DND-41 (cell line): ENCODE measurements around the gene DACH1.

Experiments
- ATAC-seq: fragments of 200-7000 bp; cut with Tn5 transposase; 3 replicates; pipeline ENCODE4 v1.9.1; 2021; ENCODE audit warnings: low read depth; ENCODE audit not compliant: insufficient read depth
- DNase-seq: peaks from one replicate; pipeline ENCODE4 v3.0.0-alpha.2; 2020
- H2AFZ ChIP-seq: 2 replicates; pipeline ENCODE4 v1.6.0; 2012; ENCODE audit warnings: low read depth, low read length
- H3K27ac ChIP-seq: 2 replicates; pipeline ENCODE4 v1.5.1; 2012; ENCODE audit warnings: low read length, inconsistent platforms
- H3K27me3 ChIP-seq: fragments of 200-600 bp; sonication (generic); 2 replicates; pipeline ENCODE4 v1.6.0; 2012; ENCODE audit warnings: low read length, mild to moderate bottlenecking, inconsistent platforms; ENCODE audit not compliant: insufficient read depth, poor library complexity
- H3K36me3 ChIP-seq: 2 replicates; pipeline ENCODE4 v1.5.1; 2012; ENCODE audit warnings: low read length, inconsistent platforms; ENCODE audit not compliant: insufficient read depth
- H3K4me1 ChIP-seq: 2 replicates; pipeline ENCODE4 v1.5.1; 2012; ENCODE audit warnings: mild to moderate bottlenecking, low read length; ENCODE audit not compliant: insufficient read depth
- H3K4me2 ChIP-seq: 2 replicates; pipeline ENCODE4 v1.6.0; 2012; ENCODE audit warnings: mild to moderate bottlenecking, moderate library complexity, low read length, inconsistent platforms; ENCODE audit not compliant: insufficient read depth
- H3K4me3 ChIP-seq, 2 experiments: fragments of 200-600 bp in 1 of 2; shearing (Covaris generic) in 1 of 2; 2 replicates each; pipeline ENCODE4 v1.5.1; 2012 to 2016; ENCODE audit warnings: inconsistent platforms in 2 of 2, low read length in 2 of 2, mild to moderate bottlenecking in 2 of 2, low read depth in 1 of 2, moderate library complexity in 1 of 2
- H3K79me2 ChIP-seq: 2 replicates; pipeline ENCODE4 v1.6.0; 2012; ENCODE audit warnings: low read length, inconsistent platforms; ENCODE audit not compliant: insufficient read depth
- H3K9ac ChIP-seq: 2 replicates; pipeline ENCODE4 v1.6.0; 2012; ENCODE audit warnings: low read depth, mild to moderate bottlenecking, inconsistent platforms, low read length, moderate library complexity
- H3K9me3 ChIP-seq: 2 replicates; pipeline ENCODE4 v1.5.1; 2012; ENCODE audit warnings: low read length, moderate library complexity, mild to moderate bottlenecking, inconsistent platforms; ENCODE audit not compliant: insufficient read depth, severe bottlenecking
- H4K20me1 ChIP-seq: 2 replicates; pipeline ENCODE4 v1.6.0; 2012; ENCODE audit warnings: low read length; ENCODE audit not compliant: insufficient read depth
- CTCF ChIP-seq: IDR thresholded peaks from 2 replicates; pipeline ENCODE4 v1.5.1; 2012; ENCODE audit warnings: borderline replicate concordance, low read length, moderate library complexity, mild to moderate bottlenecking; ENCODE audit not compliant: poor library complexity, severe bottlenecking; ENCODE audit errors: extremely low read depth
- EZH2 ChIP-seq: IDR thresholded peaks from 3 replicates; pipeline ENCODE4 v1.6.1; 2012; ENCODE audit warnings: borderline replicate concordance, low read depth, mild to moderate bottlenecking, moderate library complexity, low read length, inconsistent platforms; ENCODE audit not compliant: severe bottlenecking

The DACH1 gene

GRCh38 chr13:71801781-71802180 lies 65.2 kb downstream of the DACH1 start:
- H2AFZ ChIP-seq, result no peak overlapping the region
- H3K27ac ChIP-seq, result no peak overlapping the region
- ATAC-seq (no peak), DNase-seq (no peak)
- no peaks in the 10 kb centered on the region for H3K36me3 ChIP-seq
- H3K4me2 ChIP-seq, result no peak overlapping the region
- no peak for TF ChIP-seq CTCF
- no peak for TF ChIP-seq EZH2
- no peak overlapping the region for H3K9ac ChIP-seq
- H3K4me1 ChIP-seq, result no peaks in the 10 kb centered on the region
- H3K9me3 ChIP-seq, result no peaks in the 10 kb centered on the region
- no peak overlapping the region for H3K4me3 ChIP-seq
- no peaks in the 10 kb centered on the region for H4K20me1 ChIP-seq
- H3K79me2 ChIP-seq, result no peaks in the 10 kb centered on the region
- no peaks in the 10 kb centered on the region for H3K27me3 ChIP-seq

GRCh38 chr13:71801165-71801760 lies 65.7 kb downstream of the DACH1 start:
- no peak overlapping the region for H3K9ac ChIP-seq
- no peaks in the 10 kb centered on the region for H3K79me2 ChIP-seq
- no peak for TF ChIP-seq CTCF
- TF ChIP-seq EZH2, result no peak
- ATAC-seq, result no peak
- H2AFZ ChIP-seq, result no peak overlapping the region
- no peak for DNase-seq
- no peaks in the 10 kb centered on the region for H3K9me3 ChIP-seq
- H3K36me3 ChIP-seq, result no peaks in the 10 kb centered on the region
- no peaks in the 10 kb centered on the region for H3K4me1 ChIP-seq
- no peak overlapping the region for H3K27ac ChIP-seq
- H3K4me2 ChIP-seq, result no peak overlapping the region
- no peaks in the 10 kb centered on the region for H3K27me3 ChIP-seq
- no peaks in the 10 kb centered on the region for H4K20me1 ChIP-seq
- no peak overlapping the region for H3K4me3 ChIP-seq

- DNase-seq (no peak), ATAC-seq (no peak)
- H3K4me2 ChIP-seq, result no peak overlapping the region
- H3K4me1 ChIP-seq, result no peaks in the 10 kb centered on the region
- H3K9ac ChIP-seq, result no peak overlapping the region
- no peaks in the 10 kb centered on the region for H3K9me3 ChIP-seq
- no peaks in the 10 kb centered on the region for H3K36me3 ChIP-seq
- H4K20me1 ChIP-seq, result no peaks in the 10 kb centered on the region
- no peaks in the 10 kb centered on the region for H3K79me2 ChIP-seq
- no peak overlapping the region for H3K27ac ChIP-seq
- H3K27me3 ChIP-seq, result no peaks in the 10 kb centered on the region
- H2AFZ ChIP-seq, result no peak overlapping the region
- H3K4me3 ChIP-seq, result no peak overlapping the region
- no peak for TF ChIP-seq CTCF
- TF ChIP-seq EZH2, result no peak
These were observed 67.7 kb downstream of the DACH1 start for GRCh38 chr13:71799324-71799723.

- Histone ChIP-seq H3K4me2 (no peak overlapping the region), H3K9me3 (no peaks in the 10 kb centered on the region), H3K9ac (no peak overlapping the region), H3K4me3 (no peak overlapping the region), H2AFZ (no peak overlapping the region), H3K4me1 (no peaks in the 10 kb centered on the region), H3K27me3 (no peaks in the 10 kb centered on the region), H3K36me3 (no peaks in the 10 kb centered on the region), H3K27ac (no peak overlapping the region), H3K79me2 (no peaks in the 10 kb centered on the region), H4K20me1 (no peaks in the 10 kb centered on the region)
- DNase-seq, result no peak
- TF ChIP-seq EZH2, result no peak
- TF ChIP-seq CTCF, result no peak
- ATAC-seq, result no peak
These were observed 68.3 kb downstream of the DACH1 start for GRCh38 chr13:71798707-71799106.
